Subcutaneous abdominal adipose tissue (tissue), 5 donors: ENCODE results near the gene USE1.

Experiments used
- H3K27ac ChIP-seq: one replicate; pipeline ENCODE4 v1.7.0; 2013; ENCODE audit warnings: low read depth, mild to moderate bottlenecking, inconsistent platforms, low read length, moderate library complexity
- H3K27me3 ChIP-seq, 5 donors: one replicate each; pipeline ENCODE4 v1.7.0; 2013; ENCODE audit warnings: low read length in 5 of 5, inconsistent platforms in 1 of 5; ENCODE audit not compliant: control insufficient read depth in 5 of 5, insufficient read depth in 4 of 5
- H3K36me3 ChIP-seq, 5 donors: one replicate each; pipeline ENCODE4 v1.7.0; 2013; ENCODE audit warnings: low read length in 5 of 5; ENCODE audit not compliant: control insufficient read depth in 5 of 5, insufficient read depth in 5 of 5
- H3K4me1 ChIP-seq, 5 donors: one replicate each; pipeline ENCODE4 v1.7.0; 2013; ENCODE audit warnings: low read length in 5 of 5, mild to moderate bottlenecking in 3 of 5, moderate library complexity in 1 of 5; ENCODE audit not compliant: control insufficient read depth in 5 of 5, insufficient read depth in 5 of 5
- H3K4me3 ChIP-seq, 5 donors: one replicate each; pipeline ENCODE4 v1.7.0; 2013; ENCODE audit warnings: low read length in 5 of 5, low read depth in 1 of 5
- H3K9ac ChIP-seq, 5 donors: one replicate each; pipeline ENCODE4 v1.7.0; 2013; ENCODE audit warnings: low read length in 5 of 5, mild to moderate bottlenecking in 4 of 5, moderate library complexity in 3 of 5
- H3K9me3 ChIP-seq, 5 donors: one replicate each; pipeline ENCODE4 v1.7.0; 2013; ENCODE audit warnings: low read length in 5 of 5; ENCODE audit not compliant: control insufficient read depth in 5 of 5
- donor health status: healthy.
- donor health status: healthy.
- donor health status: healthy.
- donor health status: healthy.
- donor health status: healthy.

Gene USE1

DNA sequence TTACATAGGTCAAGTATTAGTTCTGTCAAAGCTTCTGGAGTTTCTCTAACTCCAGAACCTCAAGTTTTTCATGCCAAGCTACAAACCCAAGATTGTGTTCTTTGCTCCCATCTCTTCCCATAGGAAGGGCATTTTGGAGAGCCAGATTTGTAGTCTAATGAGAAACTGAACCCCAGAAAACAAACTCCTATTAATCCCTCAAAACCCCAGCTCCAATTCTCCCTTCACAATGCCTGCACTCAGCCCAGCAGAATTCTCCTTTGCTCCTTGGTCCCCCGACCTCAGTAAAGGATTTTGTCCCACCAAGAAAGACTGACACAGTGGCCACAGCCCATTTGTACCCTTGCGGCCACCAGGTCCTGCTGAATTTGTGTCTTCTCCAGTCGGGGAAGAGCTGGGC lies 41.0 kb downstream of the USE1 start:
- H3K9me3 ChIP-seq: peaks cover 0 to 11% (median 7%) of the 10 kb centered on the region in 5 donors
- peaks cover 0 to 7% (median 4%) of the 10 kb centered on the region in 5 donors for H3K4me1 ChIP-seq
- H3K36me3 ChIP-seq: peaks cover 0 to 47% (median 28%) of the 10 kb centered on the region in 5 donors
- no peak overlapping the region for H3K4me3 ChIP-seq
- H3K27me3 ChIP-seq: no peaks in the 10 kb centered on the region
- no peak overlapping the region for H3K9ac ChIP-seq
- H3K27ac ChIP-seq: no peak overlapping the region

- Histone ChIP-seq H3K36me3 (peaks cover 0 to 42% (median 21%) of the 10 kb centered on the region in 5 donors), H3K4me3 (peak overlapping the region in 1 of 5 donors; percentile 16), H3K27me3 (no peaks in the 10 kb centered on the region), H3K9me3 (peaks cover 0 to 11% (median 7%) of the 10 kb centered on the region in 5 donors), H3K4me1 (peaks cover 0 to 18% (median 4%) of the 10 kb centered on the region in 5 donors), H3K27ac (no peak overlapping the region), H3K9ac (no peak overlapping the region)
Observed at GRCh38 chr19:17259118-17259780, 44.1 kb downstream of the USE1 start.

- Histone ChIP-seq H3K36me3 (peaks cover 0 to 38% (median 17%) of the 10 kb centered on the region in 5 donors), H3K27ac (no peak overlapping the region)
Observed at GRCh38 chr19:17259934-17260333, 44.8 kb downstream of the USE1 start.

DNA sequence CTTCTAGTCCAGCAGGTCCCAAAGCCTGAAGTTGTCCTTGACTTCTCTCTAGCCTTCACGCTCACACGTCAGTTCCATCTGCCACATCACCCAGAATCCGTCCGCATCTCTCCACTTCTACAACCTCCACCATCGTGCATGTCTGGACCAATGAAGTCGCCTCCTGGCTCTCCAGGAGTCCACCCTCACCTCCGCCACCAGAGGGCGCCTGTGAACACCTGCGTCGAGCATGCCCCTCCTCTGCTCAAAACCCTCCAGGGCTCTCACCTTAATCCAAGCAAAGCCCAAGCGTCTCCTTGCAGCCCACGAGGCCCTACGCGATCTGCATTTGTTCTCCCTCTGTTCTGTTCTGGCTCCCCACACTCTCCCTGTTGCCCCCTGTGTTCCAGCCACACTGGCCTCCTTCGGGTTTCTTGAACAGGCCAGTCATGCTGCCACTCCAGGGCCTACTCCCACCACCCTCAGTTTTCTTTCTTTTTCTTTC lies 45.7 kb downstream of the USE1 start:
- H3K36me3 ChIP-seq: peaks cover 0 to 31% (median 13%) of the 10 kb centered on the region in 5 donors
- no peak overlapping the region for H3K27ac ChIP-seq
- H3K4me3 ChIP-seq: no peak overlapping the region
- no peaks in the 10 kb centered on the region for H3K27me3 ChIP-seq
- H3K9ac ChIP-seq: no peak overlapping the region
- peaks cover 0 to 11% (median 7%) of the 10 kb centered on the region in 5 donors for H3K9me3 ChIP-seq
- peaks cover 0 to 28% (median 0%) of the 10 kb centered on the region in 5 donors for H3K4me1 ChIP-seq

More at GRCh38 chr19:17259934-17260333, 44.8 kb downstream of the USE1 start:
- peaks cover 0 to 11% (median 7%) of the 10 kb centered on the region in 5 donors for H3K9me3 ChIP-seq
- no peaks in the 10 kb centered on the region for H3K27me3 ChIP-seq
- peak overlapping the region in 1 of 5 donors; percentile 16 for H3K4me3 ChIP-seq
- H3K4me1 ChIP-seq: peaks cover 0 to 25% (median 4%) of the 10 kb centered on the region in 5 donors
- no peak overlapping the region for H3K9ac ChIP-seq

- peaks cover 0 to 21% (median 13%) of the 10 kb centered on the region in 5 donors for H3K36me3 ChIP-seq
- no peak overlapping the region for H3K27ac ChIP-seq
- peak overlapping the region in 2 of 5 donors; percentile 26 to 56 for H3K9ac ChIP-seq
- peaks cover 0 to 33% (median 6%) of the 10 kb centered on the region in 5 donors for H3K4me1 ChIP-seq
- H3K9me3 ChIP-seq: peaks cover 0 to 11% (median 7%) of the 10 kb centered on the region in 5 donors
- H3K27me3 ChIP-seq: no peaks in the 10 kb centered on the region
- H3K4me3 ChIP-seq: peak overlapping the region in 2 of 5 donors; percentile 27 to 52
Observed at GRCh38 chr19:17262557-17262956, 47.4 kb downstream of the USE1 start.

GRCh38 chr19:17263712-17264640 lies 48.8 kb downstream of the USE1 start:
- no peaks in the 10 kb centered on the region for H3K27me3 ChIP-seq
- H3K9me3 ChIP-seq: peaks cover 0 to 10% (median 7%) of the 10 kb centered on the region in 5 donors
- H3K4me3 ChIP-seq: peak overlapping the region in 4 of 5 donors; percentile 51 to 81 (median 66)
- peak overlapping the region; percentile 81 for H3K27ac ChIP-seq
- peaks cover 0 to 12% (median 8%) of the 10 kb centered on the region in 5 donors for H3K36me3 ChIP-seq
- H3K9ac ChIP-seq: peak overlapping the region; percentile 3 to 89 (median 58)
- H3K4me1 ChIP-seq: peaks cover 5 to 40% (median 14%) of the 10 kb centered on the region in 5 donors

- Histone ChIP-seq H3K9me3 (peaks cover 0 to 4% (median 2%) of the 10 kb centered on the region in 5 donors), H3K4me1 (peaks cover 5 to 40% (median 14%) of the 10 kb centered on the region in 5 donors), H3K36me3 (peaks cover 0 to 11% (median 3%) of the 10 kb centered on the region in 5 donors), H3K4me3 (peak within 1 kb of the TSS in 4 of 5 donors; percentile 51 to 81 (median 66)), H3K9ac (peak within 1 kb of the TSS; percentile 3 to 89 (median 58)), H3K27ac (peak within 1 kb of the TSS; percentile 81), H3K27me3 (no peaks in the 10 kb centered on the region)
Observed at GRCh38 chr19:17264641-17264979, 49.5 kb downstream of the USE1 start, which contains the start of gene USHBP1. Gene USHBP1, minus strand, starts transcription at chr19:17264745. Its CDS starts 446 bp downstream, at chr19:17264299.

DNA sequence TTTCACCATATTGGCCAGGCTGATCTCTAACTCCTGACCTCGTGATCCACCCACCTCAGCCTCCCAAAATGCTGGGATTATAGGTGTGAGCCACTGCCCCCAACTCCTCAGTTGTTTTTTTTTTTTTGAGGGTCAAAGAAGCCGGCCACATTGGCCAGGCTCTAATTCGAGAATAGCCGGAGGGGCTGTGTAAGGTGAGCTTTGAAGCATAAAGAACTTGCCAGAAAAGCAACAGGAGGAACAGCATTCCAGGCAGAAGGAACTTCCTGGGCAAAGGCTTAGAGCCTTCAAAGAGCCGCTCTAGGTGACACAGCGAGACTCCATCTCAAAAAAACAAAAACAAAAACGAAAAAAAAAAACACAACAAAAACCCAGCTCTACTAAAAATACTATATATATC lies 50.9 kb downstream of the USE1 start:
- Histone ChIP-seq H3K9ac (no peak overlapping the region), H3K27ac (no peak overlapping the region), H3K36me3 (peaks cover 0 to 17% (median 4%) of the 10 kb centered on the region in 5 donors), H3K4me1 (peaks cover 5 to 36% (median 14%) of the 10 kb centered on the region in 5 donors), H3K4me3 (no peak overlapping the region), H3K27me3 (no peaks in the 10 kb centered on the region), H3K9me3 (no peaks in the 10 kb centered on the region)

- Histone ChIP-seq H3K4me3 (peak overlapping the region in 1 of 5 donors; percentile 11), H3K27ac (no peak overlapping the region), H3K27me3 (no peaks in the 10 kb centered on the region), H3K9ac (no peak overlapping the region), H3K9me3 (no peaks in the 10 kb centered on the region), H3K4me1 (peaks cover 5 to 34% (median 14%) of the 10 kb centered on the region in 5 donors), H3K36me3 (peaks cover 0 to 23% (median 9%) of the 10 kb centered on the region in 5 donors)
Observed at GRCh38 chr19:17266589-17266974, 51.4 kb downstream of the USE1 start.
